ES-I3 (cell line): ENCODE data around the gene RPL3.

Experiments
- H3K36me3 ChIP-seq: 2 replicates; pipeline ENCODE4 v1.6.1; 2013; ENCODE audit warnings: mild to moderate bottlenecking, low read length, control low read depth, moderate library complexity; ENCODE audit not compliant: insufficient read depth
- H3K4me1 ChIP-seq: 2 replicates; pipeline ENCODE4 v1.6.1; 2013; ENCODE audit warnings: mild to moderate bottlenecking, control low read depth, low read length; ENCODE audit not compliant: insufficient read depth
- H3K9ac ChIP-seq: 2 replicates; pipeline ENCODE4 v1.6.1; 2013; ENCODE audit warnings: low read depth, mild to moderate bottlenecking, low read length, moderate library complexity
- H3K9me3 ChIP-seq: 2 replicates; pipeline ENCODE4 v1.6.1; 2013; ENCODE audit warnings: mild to moderate bottlenecking, low read length, moderate library complexity; ENCODE audit not compliant: control insufficient read depth, insufficient read depth

RPL3 gene

DNA sequence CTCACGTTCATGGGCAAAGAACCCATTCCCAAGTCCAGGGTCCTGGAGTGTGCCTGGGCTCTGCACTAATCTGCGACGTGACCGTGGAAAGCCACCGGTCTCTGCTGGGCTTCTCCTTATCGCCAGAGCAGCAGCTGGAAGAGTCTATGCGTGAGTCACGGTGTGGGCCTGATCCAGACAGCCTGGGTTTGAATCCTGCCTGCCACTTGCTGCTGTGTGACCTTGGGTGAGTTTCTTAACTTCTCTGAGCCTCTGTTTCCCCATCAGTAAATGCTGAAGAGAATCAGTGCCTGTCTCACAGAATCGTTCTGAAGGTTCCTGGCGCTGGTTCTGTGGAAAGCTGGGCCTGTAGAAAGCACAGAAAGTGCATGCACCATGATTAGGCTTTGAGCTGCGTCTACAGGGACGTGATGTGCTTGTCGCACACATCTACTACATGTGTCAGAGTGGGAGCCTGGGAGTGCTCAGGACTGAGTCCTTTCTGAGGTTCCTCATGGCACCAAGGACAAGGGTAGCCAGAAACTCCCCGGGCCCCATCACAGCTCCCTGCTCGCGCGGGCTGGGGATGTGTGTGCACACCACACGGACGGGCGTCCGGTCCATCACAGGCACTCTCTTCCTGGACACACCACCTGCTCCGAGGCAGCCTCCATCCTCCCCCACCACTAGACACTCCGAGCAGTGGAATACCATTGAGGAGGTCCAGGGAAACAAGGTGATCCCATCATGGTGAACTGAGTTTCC is 54.1 kb downstream of the RPL3 start:
- no peak overlapping the region for H3K9ac ChIP-seq
- H3K4me1 ChIP-seq: peaks cover 13% of the 10 kb centered on the region; the same call in 1 of the 2 replicates
- no peaks in the 10 kb centered on the region for H3K36me3 ChIP-seq
- H3K9me3 ChIP-seq: peaks cover 8% of the 10 kb centered on the region; the same call in 1 of the 2 replicates

DNA sequence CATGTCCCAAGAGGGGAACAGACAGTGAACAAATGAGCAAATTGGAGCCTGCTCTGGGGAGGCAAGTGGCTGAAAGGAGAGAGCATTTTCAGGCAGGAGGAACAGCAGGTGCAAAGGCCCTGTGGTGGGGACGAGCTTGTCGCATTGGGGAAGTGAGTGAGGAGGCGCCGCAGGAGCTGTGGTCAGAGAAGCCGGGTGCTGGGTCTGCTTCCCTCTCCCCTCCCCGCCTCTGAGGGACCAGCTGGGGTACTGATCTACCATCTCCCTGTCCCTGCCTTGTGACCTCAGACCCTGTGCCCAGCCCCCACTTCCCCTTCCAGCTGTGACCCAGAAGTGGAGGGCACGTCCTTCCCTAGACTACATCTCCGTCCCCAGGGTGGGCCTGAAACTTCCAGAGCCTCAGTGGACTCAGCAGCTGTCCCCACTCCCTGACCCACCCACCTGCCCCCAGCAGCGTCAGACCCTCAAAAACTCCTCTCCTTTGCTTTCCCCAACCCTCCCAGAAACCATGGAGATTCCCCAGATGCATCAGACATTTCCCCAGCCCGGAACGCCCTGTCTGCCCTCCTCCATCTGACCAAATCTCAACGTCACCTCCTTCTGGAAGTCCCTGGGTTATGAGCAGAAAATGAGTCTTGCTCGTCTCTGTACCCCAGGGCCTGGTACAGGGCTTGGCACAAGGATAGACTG is 54.9 kb downstream of the RPL3 start:
- Histone ChIP-seq H3K9me3 (peaks cover 8% of the 10 kb centered on the region; the same call in 1 of the 2 replicates), H3K36me3 (no peaks in the 10 kb centered on the region), H3K9ac (no peak overlapping the region), H3K4me1 (peaks cover 12% of the 10 kb centered on the region; the same call in 1 of the 2 replicates)

DNA sequence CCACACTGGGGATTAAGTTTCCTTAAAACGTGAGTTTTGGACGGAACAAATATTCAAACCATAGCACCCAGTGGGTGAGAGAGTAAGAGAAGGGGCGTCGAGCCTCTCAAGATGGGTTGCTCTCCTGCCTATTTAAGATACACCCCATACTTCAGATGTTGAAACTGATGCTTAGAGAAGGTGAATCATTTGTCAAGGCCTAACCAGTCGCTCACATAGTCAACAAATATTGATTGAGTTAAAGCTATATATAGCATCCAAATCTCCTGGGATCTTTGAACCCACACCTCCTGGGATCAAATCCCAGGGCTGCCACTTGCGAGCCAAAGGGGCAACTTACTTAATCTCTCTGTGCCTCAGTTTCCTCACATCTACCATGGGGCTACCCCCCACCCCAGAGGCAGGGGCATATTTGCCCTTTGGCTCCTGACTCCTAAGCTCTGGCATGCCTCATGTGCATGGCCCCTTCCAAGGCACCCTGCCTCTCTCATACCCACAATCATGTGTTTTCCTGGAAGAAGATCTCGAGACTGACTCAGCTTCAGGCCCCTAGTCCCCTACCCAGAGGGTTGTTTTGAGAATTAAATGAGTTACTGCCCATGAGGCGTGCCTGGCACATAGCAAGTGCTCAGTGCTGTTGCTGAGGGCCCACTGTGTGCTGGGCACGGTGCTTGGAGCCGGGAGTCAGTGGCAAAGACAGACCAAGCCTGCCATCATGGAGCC is 55.6 kb downstream of the RPL3 start:
- peaks cover 8% of the 10 kb centered on the region; the same call in 1 of the 2 replicates for H3K9me3 ChIP-seq
- H3K36me3 ChIP-seq: no peaks in the 10 kb centered on the region
- peaks cover 5% of the 10 kb centered on the region; the same call in 1 of the 2 replicates for H3K4me1 ChIP-seq
- H3K9ac ChIP-seq: no peak overlapping the region
